Upper lobe of left lung (tissue), 6 donors: Measurements from ENCODE around the gene EHD4. TPM values are rescaled to one million over a fixed set of nuclear protein-coding genes. Genes with fewer than 3 reads are reported as not detected.

Experiments
- ATAC-seq, 2 donors: fragments of 200-7000 bp; cut with Tn5 transposase; one replicate each; pipeline ENCODE4 v1.9.1; 2022; ENCODE audit warnings: mild to moderate bottlenecking in 2 of 2, moderate library complexity in 2 of 2; ENCODE audit not compliant: low FRiP score in 2 of 2
- DNase-seq, 2 donors: peaks; one replicate each; pipeline ENCODE4 v3.0.0-alpha.2; 2019 to 2020
- H3K27ac ChIP-seq, 4 donors: fragments of 200-600 bp; sonication (generic); one replicate each; pipeline ENCODE4 v1.5.1; 2016 to 2019
- H3K27me3 ChIP-seq, 4 donors: fragments of 200-600 bp; sonication (generic); one replicate each; pipeline ENCODE4 v1.5.1; 2017 to 2019
- H3K36me3 ChIP-seq, 4 donors: fragments of 200-600 bp; sonication (generic); one replicate each; pipeline ENCODE4 v1.5.1; 2016 to 2019
- H3K4me1 ChIP-seq, 4 donors: fragments of 200-600 bp; sonication (generic); one replicate each; pipeline ENCODE4 v1.5.1; 2018 to 2019
- H3K4me3 ChIP-seq, 4 donors: fragments of 200-600 bp; sonication (generic); one replicate each; pipeline ENCODE4 v1.5.1; 2017 to 2019; ENCODE audit warnings: mild to moderate bottlenecking in 2 of 4, moderate library complexity in 1 of 4
- H3K9me3 ChIP-seq, 4 donors: fragments of 200-600 bp; sonication (generic); one replicate each; pipeline ENCODE4 v1.5.1; 2018 to 2019
- CTCF ChIP-seq, 6 experiments: fragments of 450-650 bp in 4 of 6; fragments of 200-600 bp in 2 of 6; sonication (generic) in 2 of 6; IDR thresholded peaks; one replicate each; pipeline ENCODE4 v1.5.1; 2016 to 2019; ENCODE audit warnings: antibody characterized with exemption in 6 of 6
- EP300 ChIP-seq, 4 donors: sonication (generic); formaldehyde crosslinking; IDR thresholded peaks; one replicate each; pipeline ENCODE4 v1.5.1; 2017; ENCODE audit warnings: antibody characterized with exemption in 4 of 4, control low read depth in 2 of 4
- POLR2A ChIP-seq, 4 donors: fragments of 450-650 bp; IDR thresholded peaks; one replicate each; pipeline ENCODE4 v1.5.1; 2016 to 2017; ENCODE audit warnings: antibody characterized with exemption in 4 of 4, mild to moderate bottlenecking in 2 of 4
- POLR2AphosphoS5 ChIP-seq, 2 donors: sonication (generic); formaldehyde crosslinking; IDR thresholded peaks; one replicate each; pipeline ENCODE4 v1.5.1; 2017; ENCODE audit warnings: antibody characterized with exemption in 2 of 2
- WGBS, 2 donors: methylation state at CpG; one replicate each; pipeline ENCODE4 v1.1.5; 2017 to 2018; 5-methylcytosine and 5-hydroxymethylcytosine counted together
- total RNA-seq, 6 donors: library from RNA; depleted of rRNA in 4 of 6; stranded (reverse); fragments of >200 nt in 4 of 6; gene quantifications; one replicate each; pipeline versions ENCODE4 v1.1.0 to v1.2.1, GENCODE V29; 2016 to 2021
- donor health status: DM: no; HTN: no; CAD: no; lungs with moderate emphysema.
- donor health status: DM: no; HTN: yes; CAD: no; lungs with severe emphysema.

The EHD4 gene
- total RNA-seq, 6 donors from 2014 or later = 23.0 to 46.4 (median 31.5) TPM

GRCh38 chr15:41849861-41850260 lies 122.5 kb downstream of the EHD4 start:
- H3K4me3 ChIP-seq = no peak overlapping the region
- peaks cover 5 to 40% (median 20%) of the 10 kb centered on the region in 4 donors for H3K4me1 ChIP-seq
- TF ChIP-seq CTCF (IDR thresholded peaks at IDR 0.05) = no peak
- TF ChIP-seq POLR2A (IDR thresholded peaks at IDR 0.05) = peak in 1 of 4 donors; percentile 3
- no peaks in the 10 kb centered on the region for H3K9me3 ChIP-seq
- peak; percentile 16 to 45 for ATAC-seq
- no peaks in the 10 kb centered on the region for H3K27me3 ChIP-seq
- DNase-seq = peak; percentile 65 to 78
- peaks cover 4 to 42% (median 31%) of the 10 kb centered on the region in 4 donors for H3K36me3 ChIP-seq
- no peak overlapping the region for H3K27ac ChIP-seq
- 60 to 63% methylated on average over 1 to 8 of the region's 8 CpGs for WGBS, 2 donors

- WGBS, 2 donors = 69 to 76% methylated on average over 6 of the region's 6 CpGs
- no peak overlapping the region for H3K27ac ChIP-seq
- ATAC-seq (no peak), DNase-seq (no peak)
- H3K36me3 ChIP-seq = peaks cover 4 to 49% (median 35%) of the 10 kb centered on the region in 4 donors
- no peaks in the 10 kb centered on the region for H3K27me3 ChIP-seq
- TF ChIP-seq EP300 (IDR thresholded peaks at IDR 0.05) (no peak), POLR2AphosphoS5 (IDR thresholded peaks at IDR 0.05) (no peak), CTCF (IDR thresholded peaks at IDR 0.05) (no peak), POLR2A (IDR thresholded peaks at IDR 0.05) (no peak)
- H3K9me3 ChIP-seq = no peaks in the 10 kb centered on the region
- no peak overlapping the region for H3K4me3 ChIP-seq
- peaks cover 5 to 40% (median 20%) of the 10 kb centered on the region in 4 donors for H3K4me1 ChIP-seq
These were observed 123.2 kb downstream of the EHD4 start for GRCh38 chr15:41849204-41849603.

- WGBS, 2 donors = 78 to 89% methylated on average over 10 of the region's 10 CpGs
- H3K27me3 ChIP-seq = no peaks in the 10 kb centered on the region
- H3K27ac ChIP-seq = no peak overlapping the region
- H3K9me3 ChIP-seq = no peaks in the 10 kb centered on the region
- H3K36me3 ChIP-seq = peaks cover 4 to 55% (median 41%) of the 10 kb centered on the region in 4 donors
- peak in 1 of 2 donors; percentile 23 for DNase-seq
- ATAC-seq = no peak
- H3K4me3 ChIP-seq = no peak overlapping the region
- peaks cover 5 to 40% (median 20%) of the 10 kb centered on the region in 4 donors for H3K4me1 ChIP-seq
- TF ChIP-seq POLR2A (IDR thresholded peaks at IDR 0.05) (no peak), EP300 (IDR thresholded peaks at IDR 0.05) (no peak), CTCF (IDR thresholded peaks at IDR 0.05) (no peak)
These were observed 123.7 kb downstream of the EHD4 start for GRCh38 chr15:41848631-41849030.

GRCh38 chr15:41847981-41848380 lies 124.4 kb downstream of the EHD4 start:
- Histone ChIP-seq H3K4me1 (peaks cover 5 to 34% (median 18%) of the 10 kb centered on the region in 4 donors), H3K9me3 (no peaks in the 10 kb centered on the region), H3K4me3 (no peak overlapping the region), H3K36me3 (peaks cover 4 to 60% (median 47%) of the 10 kb centered on the region in 4 donors), H3K27me3 (no peaks in the 10 kb centered on the region), H3K27ac (no peak overlapping the region)
- 97 to 98% methylated on average over 7 to 9 of the region's 9 CpGs for WGBS, 2 donors
- no peak for TF ChIP-seq POLR2A (IDR thresholded peaks at IDR 0.05)
- TF ChIP-seq CTCF (IDR thresholded peaks at IDR 0.05) = no peak
- no peak for TF ChIP-seq EP300 (IDR thresholded peaks at IDR 0.05)
- no peak for TF ChIP-seq POLR2AphosphoS5 (IDR thresholded peaks at IDR 0.05)
- ATAC-seq (no peak), DNase-seq (no peak)

GRCh38 chr15:41847206-41847605 lies 125.2 kb downstream of the EHD4 start:
- Histone ChIP-seq H3K9me3 (no peaks in the 10 kb centered on the region), H3K27me3 (no peaks in the 10 kb centered on the region), H3K27ac (no peak overlapping the region), H3K36me3 (peaks cover 4 to 65% (median 47%) of the 10 kb centered on the region in 4 donors), H3K4me1 (peaks cover 5 to 27% (median 15%) of the 10 kb centered on the region in 4 donors), H3K4me3 (no peak overlapping the region)
- 89 to 92% methylated on average over 13 to 14 of the region's 14 CpGs for WGBS, 2 donors
- no peak for ATAC-seq
- TF ChIP-seq POLR2A (IDR thresholded peaks at IDR 0.05) (no peak), POLR2AphosphoS5 (IDR thresholded peaks at IDR 0.05) (no peak), CTCF (IDR thresholded peaks at IDR 0.05) (no peak), EP300 (IDR thresholded peaks at IDR 0.05) (no peak)
- DNase-seq = peak in 1 of 2 donors; percentile 61
